NCI-H69 (cell line): ENCODE measurements around the gene KCNJ12.
"Not testable (repeated sequence)": the region's sequence is repeated elsewhere in the genome, so short reads cannot be mapped to it uniquely, and the experiment has no call there.

Experiments used
- DNase-seq: peaks from one replicate; lab custom pipeline; 2025; lab: John Stamatoyannopoulos, UW

The KCNJ12 gene

DNA sequence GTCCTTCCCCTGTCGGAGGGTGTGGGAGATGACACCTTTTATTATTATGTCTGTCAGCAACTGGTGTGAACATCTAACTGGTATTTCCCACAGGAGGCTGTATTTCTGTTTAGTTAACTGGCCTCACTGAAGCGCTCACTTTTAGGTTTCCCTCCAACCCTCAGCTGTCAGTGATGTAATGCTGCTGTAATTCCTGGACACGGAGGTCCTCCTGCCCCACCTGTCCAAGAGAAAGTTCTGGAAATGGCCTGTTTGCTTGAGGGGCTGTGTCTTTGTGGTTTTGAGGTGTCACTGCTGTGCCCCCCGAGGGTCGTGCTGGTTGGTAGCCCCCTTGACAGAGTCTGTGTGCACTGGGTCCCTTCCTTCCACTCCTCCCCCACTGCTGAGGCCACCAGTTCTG lies 11.5 kb downstream of the KCNJ12 start:
- peak; percentile 11 for DNase-seq

GRCh38 chr17:21388066-21388465 lies 11.9 kb downstream of the KCNJ12 start:
- DNase-seq, result peak; percentile 59

- no peak for DNase-seq
These were observed 12.8 kb downstream of the KCNJ12 start for GRCh38 chr17:21388944-21389343.

GRCh38 chr17:21389394-21389793 lies 13.2 kb downstream of the KCNJ12 start:
- DNase-seq, result no peak

- DNase-seq, result no peak
These were observed 14.1 kb downstream of the KCNJ12 start for GRCh38 chr17:21390294-21390693.

- DNase-seq, result peak; percentile 44
These were observed 16.1 kb downstream of the KCNJ12 start for GRCh38 chr17:21392266-21392665.

- DNase-seq, result peak; percentile 21
These were observed 18.1 kb downstream of the KCNJ12 start for GRCh38 chr17:21394265-21394664.

DNA sequence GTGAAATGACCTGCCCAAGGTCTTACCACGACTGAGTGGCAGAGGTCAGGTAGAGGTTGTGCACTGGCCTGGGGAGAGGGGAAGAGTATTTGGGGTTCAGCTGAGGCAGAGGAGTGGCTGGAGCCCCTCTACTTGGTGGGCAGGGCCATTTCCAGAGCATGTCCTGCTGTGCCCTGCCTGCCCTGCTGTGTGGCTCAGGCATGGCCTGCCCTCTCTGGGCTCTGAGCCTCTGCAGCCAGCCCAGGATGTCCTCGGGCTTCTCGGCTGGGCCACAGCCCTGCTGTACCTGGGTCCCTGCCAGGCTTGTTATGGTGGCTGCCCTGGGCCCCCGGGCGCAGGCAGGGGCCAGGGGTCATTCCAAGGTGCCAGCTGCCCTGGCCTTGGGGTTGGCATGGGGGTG lies 19.6 kb downstream of the KCNJ12 start:
- no peak for DNase-seq

GRCh38 chr17:21396237-21396636 lies 20.1 kb downstream of the KCNJ12 start:
- DNase-seq, result no peak

- no peak for DNase-seq
These were observed 21.4 kb downstream of the KCNJ12 start for GRCh38 chr17:21397341-21398190.

DNA sequence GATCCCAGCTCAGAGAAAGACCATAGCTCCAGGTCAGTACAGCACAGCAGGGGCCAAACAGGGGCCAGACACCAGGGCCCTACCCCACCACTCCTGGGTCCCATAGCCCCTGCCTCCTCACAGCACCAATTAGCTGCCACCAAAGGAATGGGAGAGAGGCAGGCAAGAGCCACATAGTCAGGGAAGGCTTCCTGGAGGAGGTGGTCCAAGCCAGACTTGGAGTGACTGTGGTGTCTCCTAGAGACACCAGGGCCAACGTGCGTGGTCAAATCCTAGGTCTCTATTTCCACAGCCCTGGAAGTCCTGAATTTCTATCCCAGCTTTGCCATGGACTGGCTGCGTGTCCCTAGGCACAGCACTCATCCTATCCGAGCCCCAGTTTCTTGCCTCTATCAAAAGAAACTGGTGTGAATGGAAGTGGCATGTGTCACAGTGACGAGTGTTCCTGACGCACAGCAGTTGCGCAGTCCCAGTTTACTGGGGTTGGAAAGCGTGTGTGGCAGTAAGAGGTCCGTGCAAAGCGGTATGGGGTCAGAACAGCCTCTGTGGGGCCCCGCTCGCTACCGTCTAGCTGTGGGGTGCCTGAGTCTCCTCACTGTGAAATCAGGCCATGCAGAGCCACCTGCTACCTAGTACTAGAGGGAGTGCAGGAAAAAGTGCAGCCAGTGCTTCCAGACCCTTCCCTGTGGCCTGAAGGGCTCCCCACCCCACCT lies 23.5 kb downstream of the KCNJ12 start:
- DNase-seq, result no peak

- DNase-seq, result not testable (repeated sequence)
These were observed 24.0 kb downstream of the KCNJ12 start for GRCh38 chr17:21400187-21400569.

GRCh38 chr17:21400816-21401593 lies 24.8 kb downstream of the KCNJ12 start:
- DNase-seq, result peak; percentile 8

- not testable (repeated sequence) for DNase-seq
These were observed 26.0 kb downstream of the KCNJ12 start for GRCh38 chr17:21402166-21402571.

DNA sequence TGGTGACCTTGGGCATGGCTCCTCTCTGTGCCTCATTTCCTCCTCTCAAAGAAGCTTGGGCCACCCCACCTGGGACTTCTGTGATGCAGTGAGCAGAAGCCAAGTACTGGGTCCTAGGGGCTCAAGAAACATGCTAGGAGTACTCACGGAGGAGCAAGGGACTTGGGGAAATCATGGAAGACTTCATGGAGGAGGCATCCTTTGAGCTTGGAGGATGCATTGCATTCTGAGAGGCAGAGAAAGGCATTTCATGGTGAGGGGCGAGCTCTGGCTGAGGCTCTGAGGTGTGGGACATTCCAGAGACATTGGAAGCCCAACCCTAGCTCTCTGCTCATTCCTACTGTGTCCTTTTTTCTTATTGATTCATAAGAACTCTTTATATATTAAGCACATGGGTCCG lies 26.8 kb downstream of the KCNJ12 start:
- DNase-seq, result not testable (repeated sequence)

- not testable (repeated sequence) for DNase-seq
These were observed 27.9 kb downstream of the KCNJ12 start for GRCh38 chr17:21404106-21404505.

- not testable (repeated sequence) for DNase-seq
These were observed 28.4 kb downstream of the KCNJ12 start for GRCh38 chr17:21404539-21404938.

DNA sequence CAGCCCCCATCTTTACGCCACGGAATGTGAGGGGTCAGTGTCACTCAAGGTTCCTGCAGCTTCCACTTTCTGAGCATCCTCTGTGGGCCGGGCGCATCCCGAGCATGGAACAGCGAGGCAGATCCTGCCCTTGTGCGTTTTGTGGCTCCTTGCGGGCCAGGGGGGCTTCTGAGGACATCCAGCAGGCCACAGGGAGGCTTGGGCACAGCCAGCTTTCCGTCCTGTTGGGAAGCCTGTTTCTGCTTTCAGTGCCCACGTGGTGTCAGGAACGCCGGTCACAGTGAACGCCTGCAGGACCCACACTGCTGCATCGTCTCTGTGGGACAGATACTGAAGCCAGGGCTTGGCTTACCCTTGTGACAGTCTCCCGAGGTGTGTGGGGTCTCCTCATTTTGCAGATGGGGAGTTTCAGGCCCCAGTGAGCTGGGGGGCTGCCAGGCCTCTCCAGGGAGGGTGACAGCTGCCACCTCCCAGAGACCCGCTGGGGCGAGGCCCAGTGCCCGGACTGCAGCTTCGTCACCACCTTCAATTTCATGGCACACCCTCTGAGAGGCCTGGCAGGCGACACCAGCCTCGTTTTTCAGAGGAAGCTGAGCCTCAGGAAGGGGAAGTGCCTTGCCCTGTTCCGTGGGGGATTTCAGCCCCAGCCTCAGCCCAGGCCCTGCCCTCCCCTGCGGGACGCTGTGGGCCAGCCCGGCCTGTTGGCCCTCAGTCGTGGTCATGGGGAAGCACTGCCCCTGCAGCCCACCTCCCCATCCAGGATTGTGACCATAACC lies 29.0 kb downstream of the KCNJ12 start:
- not testable (repeated sequence) for DNase-seq

DNA sequence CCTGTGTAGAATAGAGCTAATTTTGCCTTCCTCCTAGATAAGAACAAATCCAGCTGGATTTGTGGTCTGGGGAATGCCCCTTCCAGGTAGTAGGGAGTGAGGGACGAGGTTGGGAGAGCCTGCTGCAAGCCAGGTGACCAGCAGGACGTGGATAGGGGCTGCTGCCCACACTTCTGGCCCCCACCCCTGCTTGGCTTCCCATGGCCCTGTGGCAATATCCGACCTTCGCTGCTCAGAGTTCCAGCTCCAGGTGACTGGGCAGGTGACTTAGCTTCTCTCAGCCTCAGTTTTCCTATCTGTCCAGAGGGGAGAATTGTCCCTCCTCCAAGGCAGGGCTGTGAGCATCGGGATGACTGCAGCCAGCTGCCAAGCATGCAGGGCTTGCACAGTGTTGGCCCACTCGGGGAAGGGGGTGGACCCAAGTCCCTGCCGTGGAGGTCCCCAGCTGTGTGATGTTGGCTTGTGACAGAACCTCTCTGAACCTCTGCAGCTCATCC lies 29.8 kb downstream of the KCNJ12 start:
- not testable (repeated sequence) for DNase-seq

DNA sequence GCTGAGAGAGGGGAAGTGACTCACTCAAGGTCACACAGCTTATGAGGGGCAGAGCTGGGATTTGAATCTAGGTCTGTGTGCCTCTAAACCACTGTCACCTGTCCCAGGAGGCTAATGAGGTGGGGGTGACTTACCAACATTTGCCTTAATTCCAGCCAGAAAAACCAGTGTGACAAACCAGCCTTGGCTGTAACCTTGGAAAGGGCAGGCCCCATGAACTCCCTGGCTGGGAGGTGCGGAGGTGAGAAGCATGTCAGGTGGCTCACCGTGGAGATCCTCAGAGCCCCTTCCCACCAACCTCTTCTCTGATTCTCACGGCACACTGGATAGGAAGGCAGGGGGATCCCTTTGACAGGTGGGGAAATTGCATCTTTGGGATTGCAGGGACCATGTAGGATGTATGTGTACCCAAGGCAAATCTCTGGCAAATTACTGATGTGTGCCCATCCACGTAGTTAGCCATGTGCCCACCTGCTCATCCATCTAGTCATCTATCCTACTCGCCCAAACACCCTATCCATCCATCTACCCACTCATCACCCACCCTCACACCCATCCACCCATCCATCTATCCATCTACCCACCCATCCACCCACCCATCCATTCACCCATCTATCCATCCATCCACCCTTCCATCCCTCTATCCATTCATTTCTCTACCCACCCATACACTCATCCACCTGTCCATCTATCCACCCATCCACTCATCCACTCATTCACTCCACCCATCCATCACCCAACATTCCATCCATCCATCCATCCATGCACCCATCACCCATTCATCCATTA lies 30.7 kb downstream of the KCNJ12 start:
- not testable (repeated sequence) for DNase-seq

DNA sequence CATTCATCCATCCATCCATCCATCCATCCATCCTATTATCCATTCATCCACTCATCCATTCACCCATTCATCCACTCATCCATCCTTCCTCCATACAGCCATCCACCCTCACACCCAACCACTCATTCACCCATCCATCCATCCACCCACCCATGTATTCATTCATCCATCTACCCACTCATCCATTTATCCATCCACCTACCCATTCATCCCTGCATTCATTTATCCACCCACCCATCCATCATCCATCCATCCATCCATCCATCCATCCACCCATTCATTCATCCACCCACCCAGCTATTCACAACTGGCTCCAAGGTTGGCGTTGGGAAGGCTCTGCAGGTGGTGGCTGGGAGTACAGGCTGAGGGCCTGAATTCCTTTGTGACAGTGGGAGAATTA lies 31.6 kb downstream of the KCNJ12 start:
- DNase-seq, result not testable (repeated sequence)
